ENCODE measurements around the gene NLRP9.

NLRP9 gene

GRCh38 chr19:55673465-55673864 lies 64.7 kb downstream of the NLRP9 start:
- no peak for DNase-seq (ENCODE audit: low read depth)

- no peak for DNase-seq (ENCODE audit: low read depth)
Observed at GRCh38 chr19:55672418-55672817, 65.8 kb downstream of the NLRP9 start.

GRCh38 chr19:55671054-55671378 lies 67.2 kb downstream of the NLRP9 start:
- no peak for DNase-seq (ENCODE audit: low read depth)

- no peak for DNase-seq (ENCODE audit: low read depth)
Observed at GRCh38 chr19:55670280-55671053, 67.7 kb downstream of the NLRP9 start.

GRCh38 chr19:55669418-55670279 lies 68.6 kb downstream of the NLRP9 start:
- DNase-seq (ENCODE audit: low read depth), result no peak

- DNase-seq (ENCODE audit: low read depth), result no peak
Observed at GRCh38 chr19:55668603-55669348, 69.4 kb downstream of the NLRP9 start.

- DNase-seq (ENCODE audit: low read depth), result no peak
Observed at GRCh38 chr19:55667958-55668357, 70.2 kb downstream of the NLRP9 start.

GRCh38 chr19:55667511-55667910 lies 70.7 kb downstream of the NLRP9 start:
- no peak for DNase-seq (ENCODE audit: low read depth)

GRCh38 chr19:55667006-55667381 lies 71.2 kb downstream of the NLRP9 start:
- no peak for DNase-seq (ENCODE audit: low read depth)

- DNase-seq (ENCODE audit: low read depth), result no peak
Observed at GRCh38 chr19:55666343-55667005, 71.7 kb downstream of the NLRP9 start.

GRCh38 chr19:55663846-55664536 lies 74.2 kb downstream of the NLRP9 start:
- no peak for DNase-seq (ENCODE audit: low read depth)

GRCh38 chr19:55661826-55662225 lies 76.4 kb downstream of the NLRP9 start:
- DNase-seq (ENCODE audit: low read depth), result no peak

GRCh38 chr19:55660991-55661390 lies 77.2 kb downstream of the NLRP9 start:
- DNase-seq (ENCODE audit: low read depth), result no peak

GRCh38 chr19:55660404-55660803 lies 77.8 kb downstream of the NLRP9 start:
- DNase-seq (ENCODE audit: low read depth), result no peak

GRCh38 chr19:55659822-55660221 lies 78.4 kb downstream of the NLRP9 start:
- no peak for DNase-seq (ENCODE audit: low read depth)

GRCh38 chr19:55658846-55659459 lies 79.2 kb downstream of the NLRP9 start:
- DNase-seq (ENCODE audit: low read depth), result no peak
